ENCODE measurements around the gene WWOX. TPM values are rescaled to one million over a fixed set of nuclear protein-coding genes. Genes with fewer than 3 reads are reported as not detected.

Gene WWOX
- total RNA-seq, 2 experiments from 2014 or later = 15.9 to 18.1 TPM

Other genes with a start within 250 kb of the WWOX start
- gene CLEC3A, start 77.1 kb upstream of the WWOX start, total RNA-seq = not detected